ENCODE results near the gene ZNF784.

DNA sequence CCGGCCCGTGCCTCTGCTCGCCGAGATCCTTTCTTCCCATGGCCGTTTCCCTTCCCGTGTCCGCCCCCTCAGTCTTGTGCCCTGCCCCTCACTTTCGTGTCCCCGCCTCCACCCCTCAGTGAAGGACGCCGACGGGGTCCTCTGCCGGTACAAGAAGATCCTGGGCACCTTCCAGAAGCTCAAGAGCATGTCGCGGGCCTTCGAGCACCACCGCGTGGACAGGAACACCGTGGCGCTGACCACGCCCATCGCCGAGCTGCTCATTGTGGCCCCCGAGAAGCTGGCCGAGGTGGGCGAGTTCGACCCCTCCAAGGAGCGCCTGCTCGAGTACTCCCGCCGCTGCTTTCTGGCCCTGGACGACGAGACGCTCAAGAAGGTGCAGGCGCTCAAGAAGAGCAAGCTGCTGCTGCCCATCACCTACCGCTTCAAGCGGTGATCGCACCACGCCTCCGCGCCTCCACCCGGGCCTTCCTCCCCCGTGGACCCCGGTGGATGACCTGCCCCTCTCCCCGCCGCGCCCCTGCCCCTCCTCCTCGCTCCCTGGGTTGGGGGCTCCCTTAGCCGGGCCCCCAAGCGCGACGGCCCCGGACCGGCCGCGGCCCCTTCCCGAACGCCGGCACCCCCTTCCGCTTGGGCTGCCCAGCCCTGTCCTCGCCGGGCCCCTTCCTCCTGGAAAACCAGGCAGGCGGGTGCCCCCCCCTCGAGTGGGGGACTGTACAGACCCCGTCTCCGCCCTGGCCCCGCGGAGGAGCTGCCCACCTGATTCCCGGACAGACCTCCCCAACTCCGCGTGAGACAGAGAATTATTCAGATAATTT lies 28.2 kb upstream of the ZNF784 start:
- TF ChIP-seq PCBP1 (IDR thresholded peaks at IDR 0.05; ENCODE audit: borderline replicate concordance, low read depth, low read length) (no peak), GABPA (IDR thresholded peaks at IDR 0.05; ENCODE audit: low read depth, low read length) (no peak), GABPA (CRISPR knock-in tag; IDR thresholded peaks at IDR 0.05; ENCODE audit: low read depth) (no peak), SP2 (CRISPR knock-in tag; IDR thresholded peaks at IDR 0.05) (no peak), ZBTB7A (CRISPR knock-in tag; IDR thresholded peaks at IDR 0.05) (no peak), TMF1 (CRISPR knock-in tag; IDR thresholded peaks at IDR 0.05; ENCODE audit: low read depth) (no peak)
- TF ChIP-seq, protein P1, sequence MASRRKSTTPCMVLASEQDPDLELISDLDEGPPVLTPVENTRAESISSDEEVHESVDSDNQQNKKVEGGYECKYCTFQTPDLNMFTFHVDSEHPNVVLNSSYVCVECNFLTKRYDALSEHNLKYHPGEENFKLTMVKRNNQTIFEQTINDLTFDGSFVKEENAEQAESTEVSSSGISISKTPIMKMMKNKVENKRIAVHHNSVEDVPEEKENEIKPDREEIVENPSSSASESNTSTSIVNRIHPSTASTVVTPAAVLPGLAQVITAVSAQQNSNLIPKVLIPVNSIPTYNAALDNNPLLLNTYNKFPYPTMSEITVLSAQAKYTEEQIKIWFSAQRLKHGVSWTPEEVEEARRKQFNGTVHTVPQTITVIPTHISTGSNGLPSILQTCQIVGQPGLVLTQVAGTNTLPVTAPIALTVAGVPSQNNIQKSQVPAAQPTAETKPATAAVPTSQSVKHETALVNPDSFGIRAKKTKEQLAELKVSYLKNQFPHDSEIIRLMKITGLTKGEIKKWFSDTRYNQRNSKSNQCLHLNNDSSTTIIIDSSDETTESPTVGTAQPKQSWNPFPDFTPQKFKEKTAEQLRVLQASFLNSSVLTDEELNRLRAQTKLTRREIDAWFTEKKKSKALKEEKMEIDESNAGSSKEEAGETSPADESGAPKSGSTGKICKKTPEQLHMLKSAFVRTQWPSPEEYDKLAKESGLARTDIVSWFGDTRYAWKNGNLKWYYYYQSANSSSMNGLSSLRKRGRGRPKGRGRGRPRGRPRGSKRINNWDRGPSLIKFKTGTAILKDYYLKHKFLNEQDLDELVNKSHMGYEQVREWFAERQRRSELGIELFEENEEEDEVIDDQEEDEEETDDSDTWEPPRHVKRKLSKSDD (CRISPR knock-in tag; IDR thresholded peaks at IDR 0.05; ENCODE audit: low read depth): no peak
- TF ChIP-seq, protein P2, sequence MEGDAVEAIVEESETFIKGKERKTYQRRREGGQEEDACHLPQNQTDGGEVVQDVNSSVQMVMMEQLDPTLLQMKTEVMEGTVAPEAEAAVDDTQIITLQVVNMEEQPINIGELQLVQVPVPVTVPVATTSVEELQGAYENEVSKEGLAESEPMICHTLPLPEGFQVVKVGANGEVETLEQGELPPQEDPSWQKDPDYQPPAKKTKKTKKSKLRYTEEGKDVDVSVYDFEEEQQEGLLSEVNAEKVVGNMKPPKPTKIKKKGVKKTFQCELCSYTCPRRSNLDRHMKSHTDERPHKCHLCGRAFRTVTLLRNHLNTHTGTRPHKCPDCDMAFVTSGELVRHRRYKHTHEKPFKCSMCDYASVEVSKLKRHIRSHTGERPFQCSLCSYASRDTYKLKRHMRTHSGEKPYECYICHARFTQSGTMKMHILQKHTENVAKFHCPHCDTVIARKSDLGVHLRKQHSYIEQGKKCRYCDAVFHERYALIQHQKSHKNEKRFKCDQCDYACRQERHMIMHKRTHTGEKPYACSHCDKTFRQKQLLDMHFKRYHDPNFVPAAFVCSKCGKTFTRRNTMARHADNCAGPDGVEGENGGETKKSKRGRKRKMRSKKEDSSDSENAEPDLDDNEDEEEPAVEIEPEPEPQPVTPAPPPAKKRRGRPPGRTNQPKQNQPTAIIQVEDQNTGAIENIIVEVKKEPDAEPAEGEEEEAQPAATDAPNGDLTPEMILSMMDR (CRISPR knock-in tag; IDR thresholded peaks at IDR 0.05): no peak

Data from HepG2 (cell line).